ENCODE data around the gene LTBP1. TPM values are rescaled to one million over a fixed set of nuclear protein-coding genes. Genes with fewer than 3 reads are reported as not detected.

LTBP1 gene
- total and polyA plus RNA-seq, 2 experiments from 2014 or later: 15.7 to 49.8 TPM

GRCh38 chr2:33384599-33384961 lies 437.8 kb downstream of the LTBP1 start (continued):
- TF ChIP-seq ZNF462 (CRISPR knock-in tag; IDR thresholded peaks at IDR 0.05) (no peak), EZH2 (IDR thresholded peaks at IDR 0.05; ENCODE audit: low read depth, unreplicated experiment) (no peak), NANOG (IDR thresholded peaks at IDR 0.05; ENCODE audit: borderline replicate concordance) (no peak)

GRCh38 chr2:33388996-33389395 lies 442.2 kb downstream of the LTBP1 start:
- peaks cover 12% of the 10 kb centered on the region for H3K4me1 ChIP-seq (ENCODE audit: insufficient read depth)
- no peaks in the 10 kb centered on the region for H3K79me2 ChIP-seq (replicated peaks; ENCODE audit: insufficient read depth)
- H3K27ac ChIP-seq (ENCODE audit: low read depth): no peak overlapping the region
- H3F3A ChIP-seq (replicated peaks; ENCODE audit: low read depth): no peaks in the 10 kb centered on the region
- Mint-ChIP-seq H3K4me1 (peaks cover 7% of the 10 kb centered on the region; the same call in 2 of the 3 replicates), H3K27ac (no peak overlapping the region), H3K36me3 (ENCODE audit: low read depth) (no peaks in the 10 kb centered on the region), H3K9me3 (no peaks in the 10 kb centered on the region; the same call in 2 of the 3 replicates), H3K27me3 (ENCODE audit: insufficient read depth, low read depth, poor library complexity) (peaks cover 5% of the 10 kb centered on the region), H3K4me3 (no peak overlapping the region)
- H3K9me2 ChIP-seq (ENCODE audit: insufficient read depth): no peaks in the 10 kb centered on the region
- no peak overlapping the region for H3K4me3 ChIP-seq
- DNase-seq (ENCODE audit: low spot score) (no peak), ATAC-seq (no peak)
- H3K36me3 ChIP-seq (ENCODE audit: insufficient read depth): no peaks in the 10 kb centered on the region
- no peaks in the 10 kb centered on the region for H4K20me1 ChIP-seq (replicated peaks; ENCODE audit: insufficient read depth)
- H3K4me2 ChIP-seq: no peak overlapping the region
- H2AFZ ChIP-seq: no peak overlapping the region
- H3K27me3 ChIP-seq (ENCODE audit: insufficient read depth): no peaks in the 10 kb centered on the region
- TF ChIP-seq STAT1 (IDR thresholded peaks at IDR 0.05; ENCODE audit: unreplicated experiment) (no peak), REST (IDR thresholded peaks at IDR 0.05; ENCODE audit: unreplicated experiment) (no peak), ZNF462 (CRISPR knock-in tag; IDR thresholded peaks at IDR 0.05) (no peak), POLR2AphosphoS5 (IDR thresholded peaks at IDR 0.05; ENCODE audit: low read depth) (no peak), ZNF331 (CRISPR knock-in tag; IDR thresholded peaks at IDR 0.05; ENCODE audit: low read depth) (no peak)

Data from GM23338 (cell line).